ENCODE measurements around the gene GRK7.

GRK7 gene

DNA sequence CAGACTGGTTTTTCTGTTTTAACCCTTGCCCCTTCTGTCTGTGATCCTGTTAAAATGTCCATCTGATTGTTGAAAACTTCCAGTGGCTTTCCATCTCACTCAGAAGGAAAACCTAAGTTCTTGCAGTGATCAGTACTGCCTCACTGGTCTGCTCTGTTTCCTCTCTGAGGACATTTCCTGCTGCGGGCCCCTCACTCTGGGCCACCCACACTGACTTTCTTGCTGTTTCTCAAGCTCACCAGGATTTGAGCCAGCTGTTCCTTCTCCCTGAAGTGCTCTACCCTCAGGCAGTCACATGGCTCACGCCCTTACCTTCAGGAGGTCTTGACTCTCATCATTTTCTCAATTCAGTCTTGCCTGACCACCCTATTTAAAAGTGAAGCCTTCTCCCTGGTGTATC is 1.8 kb downstream of the GRK7 start:
- Histone ChIP-seq H3K9ac (ENCODE audit: low read length) (no peak overlapping the region), H2AFZ (ENCODE audit: low read length) (no peak overlapping the region)

DNA sequence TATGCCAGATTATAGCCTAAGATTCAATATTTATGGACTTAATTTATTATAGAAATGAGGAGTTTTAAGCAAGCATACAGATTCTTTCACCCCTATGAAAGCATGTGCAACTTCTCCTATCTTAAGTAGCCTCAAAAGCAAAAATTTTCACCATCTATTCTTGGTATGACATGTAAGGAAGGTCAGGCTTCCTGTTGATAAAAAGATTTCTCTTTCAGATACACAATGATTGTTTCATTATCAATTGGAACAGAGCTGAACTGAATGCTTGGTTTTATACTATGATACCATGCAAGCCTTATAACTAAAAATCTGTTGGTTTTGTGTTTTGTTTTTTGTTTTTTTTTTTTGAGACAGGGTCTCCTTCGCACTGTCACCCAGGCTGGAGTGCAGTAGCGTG is 3.9 kb downstream of the GRK7 start:
- Histone ChIP-seq H3K79me2 (ENCODE audit: insufficient read depth, low read length) (no peaks in the 10 kb centered on the region), H3K9me2 (ENCODE audit: low read depth, low read length) (no peaks in the 10 kb centered on the region), H2AFZ (ENCODE audit: low read length) (no peak overlapping the region), H3K4me2 (ENCODE audit: low read length) (no peak overlapping the region), H3K36me3 (ENCODE audit: insufficient read depth, low read length) (no peaks in the 10 kb centered on the region), H3K27ac (ENCODE audit: low read depth, low read length, poor library complexity, severe bottlenecking) (no peak overlapping the region), H3K9ac (ENCODE audit: low read length) (no peak overlapping the region), H4K20me1 (ENCODE audit: insufficient read depth, low read length) (no peaks in the 10 kb centered on the region), H3F3A (ENCODE audit: insufficient read depth, low read length) (no peaks in the 10 kb centered on the region), H3K9me3 (ENCODE audit: low read length) (no peaks in the 10 kb centered on the region), H3K4me1 (ENCODE audit: insufficient read depth, low read length, severe bottlenecking) (no peaks in the 10 kb centered on the region), H3K4me3 (ENCODE audit: low read depth, low read length, poor library complexity, severe bottlenecking) (no peak overlapping the region), H3K27me3 (ENCODE audit: insufficient read depth, low read length) (peaks cover 5% of the 10 kb centered on the region)
- TF ChIP-seq, protein P1, sequence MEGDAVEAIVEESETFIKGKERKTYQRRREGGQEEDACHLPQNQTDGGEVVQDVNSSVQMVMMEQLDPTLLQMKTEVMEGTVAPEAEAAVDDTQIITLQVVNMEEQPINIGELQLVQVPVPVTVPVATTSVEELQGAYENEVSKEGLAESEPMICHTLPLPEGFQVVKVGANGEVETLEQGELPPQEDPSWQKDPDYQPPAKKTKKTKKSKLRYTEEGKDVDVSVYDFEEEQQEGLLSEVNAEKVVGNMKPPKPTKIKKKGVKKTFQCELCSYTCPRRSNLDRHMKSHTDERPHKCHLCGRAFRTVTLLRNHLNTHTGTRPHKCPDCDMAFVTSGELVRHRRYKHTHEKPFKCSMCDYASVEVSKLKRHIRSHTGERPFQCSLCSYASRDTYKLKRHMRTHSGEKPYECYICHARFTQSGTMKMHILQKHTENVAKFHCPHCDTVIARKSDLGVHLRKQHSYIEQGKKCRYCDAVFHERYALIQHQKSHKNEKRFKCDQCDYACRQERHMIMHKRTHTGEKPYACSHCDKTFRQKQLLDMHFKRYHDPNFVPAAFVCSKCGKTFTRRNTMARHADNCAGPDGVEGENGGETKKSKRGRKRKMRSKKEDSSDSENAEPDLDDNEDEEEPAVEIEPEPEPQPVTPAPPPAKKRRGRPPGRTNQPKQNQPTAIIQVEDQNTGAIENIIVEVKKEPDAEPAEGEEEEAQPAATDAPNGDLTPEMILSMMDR (IDR thresholded peaks at IDR 0.05; ENCODE audit: low read length) = no peak
- no peak for TF ChIP-seq EZH2 (IDR thresholded peaks at IDR 0.05; ENCODE audit: borderline replicate concordance, low read length)

More for the DNA sequence above, 1.8 kb downstream of the GRK7 start:
- H3K9me2 ChIP-seq (ENCODE audit: low read depth, low read length) = no peaks in the 10 kb centered on the region
- no peak overlapping the region for H3K4me3 ChIP-seq (ENCODE audit: low read depth, low read length, poor library complexity, severe bottlenecking)
- TF ChIP-seq, protein P1 (IDR thresholded peaks at IDR 0.05; ENCODE audit: low read length) = no peak
- TF ChIP-seq EZH2 (IDR thresholded peaks at IDR 0.05; ENCODE audit: borderline replicate concordance, low read length) = no peak
- no peaks in the 10 kb centered on the region for H3K4me1 ChIP-seq (ENCODE audit: insufficient read depth, low read length, severe bottlenecking)
- H3K4me2 ChIP-seq (ENCODE audit: low read length) = no peak overlapping the region
- peaks cover 5% of the 10 kb centered on the region for H3K27me3 ChIP-seq (ENCODE audit: insufficient read depth, low read length)
- no peaks in the 10 kb centered on the region for H4K20me1 ChIP-seq (ENCODE audit: insufficient read depth, low read length)
- H3K36me3 ChIP-seq (ENCODE audit: insufficient read depth, low read length) = no peaks in the 10 kb centered on the region
- H3K79me2 ChIP-seq (ENCODE audit: insufficient read depth, low read length) = no peaks in the 10 kb centered on the region
- H3K27ac ChIP-seq (ENCODE audit: low read depth, low read length, poor library complexity, severe bottlenecking) = no peak overlapping the region
- no peaks in the 10 kb centered on the region for H3K9me3 ChIP-seq (ENCODE audit: low read length)
- no peaks in the 10 kb centered on the region for H3F3A ChIP-seq (ENCODE audit: insufficient read depth, low read length)

DNA sequence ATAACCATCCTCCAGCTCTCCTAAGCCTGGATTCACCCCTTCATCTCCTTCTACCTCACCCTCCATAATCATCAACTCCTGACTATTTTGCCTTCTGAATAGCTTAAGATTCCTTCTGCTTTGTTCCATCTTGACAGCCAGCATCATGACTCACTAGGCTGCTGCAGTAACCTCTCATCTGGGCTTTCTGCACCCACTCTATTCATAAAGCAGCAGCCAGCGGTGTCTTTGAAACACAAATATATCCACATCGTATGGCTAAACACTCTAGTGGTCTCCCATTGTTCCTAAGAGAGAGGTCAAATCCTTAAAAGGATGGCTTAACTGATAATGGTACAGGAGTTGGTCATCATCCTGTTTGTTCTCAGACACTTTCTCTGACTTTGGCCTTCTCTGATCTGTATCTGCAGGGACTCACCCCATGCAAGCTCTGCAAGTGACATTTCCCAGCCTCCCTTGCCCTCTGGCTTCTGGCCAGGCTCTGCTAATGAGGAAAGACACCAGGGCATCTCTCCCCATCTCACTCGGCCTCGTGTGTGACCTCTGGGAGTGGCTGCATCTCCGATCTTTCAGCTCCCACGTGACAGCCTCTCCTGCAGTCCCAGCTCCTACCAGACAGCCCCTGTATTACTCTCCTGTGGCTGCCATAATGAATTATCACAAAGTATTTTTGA is 6.2 kb downstream of the GRK7 start:
- Histone ChIP-seq H3K4me1 (ENCODE audit: insufficient read depth, low read length, severe bottlenecking) (no peaks in the 10 kb centered on the region), H3K9me2 (ENCODE audit: low read depth, low read length) (no peaks in the 10 kb centered on the region), H3K4me2 (ENCODE audit: low read length) (no peak overlapping the region), H3K27ac (ENCODE audit: low read depth, low read length, poor library complexity, severe bottlenecking) (no peak overlapping the region), H3K4me3 (ENCODE audit: low read depth, low read length, poor library complexity, severe bottlenecking) (no peak overlapping the region), H3K9me3 (ENCODE audit: low read length) (no peaks in the 10 kb centered on the region), H4K20me1 (ENCODE audit: insufficient read depth, low read length) (no peaks in the 10 kb centered on the region), H3K9ac (ENCODE audit: low read length) (no peak overlapping the region), H2AFZ (ENCODE audit: low read length) (no peak overlapping the region), H3K36me3 (ENCODE audit: insufficient read depth, low read length) (no peaks in the 10 kb centered on the region), H3K27me3 (ENCODE audit: insufficient read depth, low read length) (peaks cover 5% of the 10 kb centered on the region; the same call in 1 of the 2 replicates), H3K79me2 (ENCODE audit: insufficient read depth, low read length) (no peaks in the 10 kb centered on the region), H3F3A (ENCODE audit: insufficient read depth, low read length) (no peaks in the 10 kb centered on the region)
- TF ChIP-seq EZH2 (IDR thresholded peaks at IDR 0.05; ENCODE audit: borderline replicate concordance, low read length) = no peak
- TF ChIP-seq, protein P1 (IDR thresholded peaks at IDR 0.05; ENCODE audit: low read length) = no peak

All from OCI-LY1 (cell line).